ENCODE results near the gene RPTOR. TPM values are rescaled to one million over a fixed set of nuclear protein-coding genes. Genes with fewer than 3 reads are reported as not detected.

RPTOR gene
- total and polyA plus RNA-seq, 10 of the 15 experiments (the other 5 are each of a cell fraction or from before 2014, with no cell fraction given) = 0.18 to 32.1 (median 7.8) TPM

DNA sequence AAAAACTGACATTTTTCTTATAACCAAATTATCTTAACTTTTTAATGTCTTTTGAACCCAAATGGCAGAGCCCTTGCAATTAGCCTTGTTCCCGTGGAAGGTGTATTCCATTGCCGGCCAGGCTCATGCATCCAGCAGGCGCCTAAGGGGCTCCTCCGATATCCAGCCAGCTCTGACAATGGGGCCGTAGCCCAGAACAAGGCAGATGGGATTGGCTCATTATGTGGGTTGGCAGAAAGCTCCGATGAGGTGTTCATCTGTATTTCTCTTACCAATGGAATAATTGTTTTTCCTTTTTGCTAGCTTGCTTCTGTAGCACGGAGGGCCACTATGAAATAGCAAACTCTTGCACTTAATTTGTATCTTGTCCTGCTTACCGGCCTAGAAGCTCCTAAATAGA, 238.8 kb downstream of the RPTOR start:
- BruUV-seq (replicated peaks) = no TSS peak
- Histone ChIP-seq H3K4me3 (no peak overlapping the region), H3K4me1 (ENCODE audit: control insufficient read depth, insufficient read depth, low read length) (peaks cover 33% of the 10 kb centered on the region), H3K27ac (ENCODE audit: control insufficient read depth, insufficient read depth) (0 out of 2 replicates have a peak overlapping the region, but pooled peaks have one; percentile 70), H4K20me1 (ENCODE audit: control insufficient read depth, insufficient read depth) (no peaks in the 10 kb centered on the region), H3K27me3 (replicated peaks in 1 of 2; ENCODE audit: control insufficient read depth in 2 of 2, insufficient read depth in 2 of 2, low read length in 1 of 2) (no peaks in the 10 kb centered on the region), H3K79me2 (ENCODE audit: control insufficient read depth, insufficient read depth, low read length) (peaks cover 5% of the 10 kb centered on the region), H3K9ac (ENCODE audit: control insufficient read depth, insufficient read depth, low read length) (no peak overlapping the region), H3K36me3 (ENCODE audit: control insufficient read depth in 2 of 2, insufficient read depth in 2 of 2, low read length in 1 of 2) (peaks cover 0 to 3% of the 10 kb centered on the region in 2 experiments; a peak in 3 of 4 replicates), H3K9me3 (replicated peaks; ENCODE audit: control insufficient read depth, insufficient read depth, low read length) (peaks cover 5% of the 10 kb centered on the region; the same call in 2 of the 3 replicates), H3K4me2 (ENCODE audit: control insufficient read depth, insufficient read depth) (no peak overlapping the region), H2AFZ (ENCODE audit: control insufficient read depth, low read depth, low read length) (no peak overlapping the region)
- FAIRE-seq = no peak
- ChIA-PET SMC1A (ENCODE audit: uncharacterized antibody, unreplicated experiment) (interaction anchor here (0.9 kb wide), 1 partner anchor 9 kb away, joined by 3 read pairs; no protein-coding TSS in a partner anchor), RAD21 (ENCODE audit: unreplicated experiment) (no interaction called here), POLR2A (no interaction called here), CTCF (no interaction called here)
- ATAC-seq = no peak
- DNase-seq (ENCODE audit: low read depth, low spot score) = no peak
- 98% methylated on average over 8 of the region's 8 CpGs for WGBS (ENCODE audit: insufficient coverage, insufficient replicate concordance, low lambda C conversion rate, missing lambda C conversion rate)
- intact Hi-C loops (cut with micrococcal nuclease; ENCODE audit: unreplicated experiment) = loop anchor here (5.0 kb wide), 1 partner anchor 46 kb away; no protein-coding TSS in a partner anchor
- TF ChIP-seq SP1 (IDR thresholded peaks at IDR 0.05; ENCODE audit: low read depth, low read length) (no peak), MXI1 (IDR thresholded peaks at IDR 0.05; ENCODE audit: low read depth, low read length) (no peak), ZNF274 (IDR thresholded peaks at IDR 0.05; ENCODE audit: insufficient read depth, insufficient read length) (no peak), NR2F1 (conservative IDR thresholded peaks at IDR 0.05) (no peak), EZH2 (IDR thresholded peaks at IDR 0.05; ENCODE audit: borderline replicate concordance, control insufficient read depth, low read depth, low read length) (no peak)
- TF ChIP-seq, protein P1, sequence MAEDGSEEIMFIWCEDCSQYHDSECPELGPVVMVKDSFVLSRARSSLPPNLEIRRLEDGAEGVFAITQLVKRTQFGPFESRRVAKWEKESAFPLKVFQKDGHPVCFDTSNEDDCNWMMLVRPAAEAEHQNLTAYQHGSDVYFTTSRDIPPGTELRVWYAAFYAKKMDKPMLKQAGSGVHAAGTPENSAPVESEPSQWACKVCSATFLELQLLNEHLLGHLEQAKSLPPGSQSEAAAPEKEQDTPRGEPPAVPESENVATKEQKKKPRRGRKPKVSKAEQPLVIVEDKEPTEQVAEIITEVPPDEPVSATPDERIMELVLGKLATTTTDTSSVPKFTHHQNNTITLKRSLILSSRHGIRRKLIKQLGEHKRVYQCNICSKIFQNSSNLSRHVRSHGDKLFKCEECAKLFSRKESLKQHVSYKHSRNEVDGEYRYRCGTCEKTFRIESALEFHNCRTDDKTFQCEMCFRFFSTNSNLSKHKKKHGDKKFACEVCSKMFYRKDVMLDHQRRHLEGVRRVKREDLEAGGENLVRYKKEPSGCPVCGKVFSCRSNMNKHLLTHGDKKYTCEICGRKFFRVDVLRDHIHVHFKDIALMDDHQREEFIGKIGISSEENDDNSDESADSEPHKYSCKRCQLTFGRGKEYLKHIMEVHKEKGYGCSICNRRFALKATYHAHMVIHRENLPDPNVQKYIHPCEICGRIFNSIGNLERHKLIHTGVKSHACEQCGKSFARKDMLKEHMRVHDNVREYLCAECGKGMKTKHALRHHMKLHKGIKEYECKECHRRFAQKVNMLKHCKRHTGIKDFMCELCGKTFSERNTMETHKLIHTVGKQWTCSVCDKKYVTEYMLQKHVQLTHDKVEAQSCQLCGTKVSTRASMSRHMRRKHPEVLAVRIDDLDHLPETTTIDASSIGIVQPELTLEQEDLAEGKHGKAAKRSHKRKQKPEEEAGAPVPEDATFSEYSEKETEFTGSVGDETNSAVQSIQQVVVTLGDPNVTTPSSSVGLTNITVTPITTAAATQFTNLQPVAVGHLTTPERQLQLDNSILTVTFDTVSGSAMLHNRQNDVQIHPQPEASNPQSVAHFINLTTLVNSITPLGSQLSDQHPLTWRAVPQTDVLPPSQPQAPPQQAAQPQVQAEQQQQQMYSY (CRISPR knock-in tag; IDR thresholded peaks at IDR 0.05) = no peak
- in situ Hi-C loops (cut with MboI) = no loop called here
